K562 (cell line): ENCODE data around the gene RAP2B. TPM values are rescaled to one million over a fixed set of nuclear protein-coding genes. Genes with fewer than 3 reads are reported as not detected.

ENCODE experiments used
- ARNT ChIP-seq, 2 experiments: fragments of 450-650 bp; IDR thresholded peaks; 2 replicates each; pipeline ENCODE4 v1.6.1; 2016; ENCODE audit warnings: mild to moderate bottlenecking in 1 of 2
- GABPA ChIP-seq: fragments of 200-800 bp; sonication (Bioruptor generic); conservative IDR thresholded peaks from 2 replicates; pipeline ENCODE4 v1.6.1; 2016; ENCODE audit warnings: low read depth, missing genetic modification characterization, missing compliant biosample characterization
- GATAD2B ChIP-seq: fragments of 450-650 bp; IDR thresholded peaks from 2 replicates; pipeline ENCODE4 v1.6.1; 2017; ENCODE audit warnings: mild to moderate bottlenecking, borderline replicate concordance
- HIVEP1 ChIP-seq: fragments of 250-450 bp; sonication (Bioruptor Pico); IDR thresholded peaks from 2 replicates; pipeline ENCODE4 v1.4.0; 2020; ENCODE audit warnings: mild to moderate bottlenecking
- HNRNPLL ChIP-seq: fragments of 200-400 bp; formaldehyde crosslinking; IDR thresholded peaks from 2 replicates; pipeline ENCODE4 v1.6.1; 2017; ENCODE audit warnings: low read length, low read depth, mild to moderate bottlenecking; ENCODE audit not compliant: poor library complexity, severe bottlenecking
- L3MBTL2 ChIP-seq: fragments of 450-650 bp; IDR thresholded peaks from 2 replicates; pipeline ENCODE4 v1.6.1; 2016; ENCODE audit warnings: mild to moderate bottlenecking, moderate library complexity
- MCM7 ChIP-seq, 2 experiments: fragments of 450-650 bp; IDR thresholded peaks; 2 replicates each; pipeline ENCODE4 v1.6.1; 2016 to 2018
- PML ChIP-seq: IDR thresholded peaks from 2 replicates; pipeline ENCODE4 v1.6.1; 2012; ENCODE audit warnings: low read length, inconsistent platforms
- POLR2G ChIP-seq: fragments of 200-400 bp; formaldehyde crosslinking; IDR thresholded peaks from 2 replicates; pipeline ENCODE4 v1.6.1; 2017; ENCODE audit warnings: low read depth, mild to moderate bottlenecking, antibody characterized with exemption, low read length, moderate library complexity
- STAT5A ChIP-seq: IDR thresholded peaks from 2 replicates; pipeline ENCODE4 v1.6.1; 2012; ENCODE audit warnings: low read length, inconsistent platforms, borderline replicate concordance
- TAL1 ChIP-seq: fragments of 450-650 bp; IDR thresholded peaks from 2 replicates; pipeline ENCODE4 v1.6.1; 2016; ENCODE audit warnings: mild to moderate bottlenecking
- TBL1XR1 ChIP-seq, 2 experiments: IDR thresholded peaks; 2 replicates each; pipeline ENCODE4 v1.6.1; 2012; ENCODE audit warnings: improper control_type of control experiment in 2 of 2, low read length in 2 of 2, mild to moderate bottlenecking in 1 of 2
- TCF3 ChIP-seq: sonication (generic); formaldehyde crosslinking; IDR thresholded peaks from 2 replicates; pipeline ENCODE4 v1.4.0; 2020; ENCODE audit warnings: mild to moderate bottlenecking, missing genetic modification reagents
- ZNF384 ChIP-seq: IDR thresholded peaks from 2 replicates; pipeline ENCODE4 v1.6.1; 2012; ENCODE audit warnings: low read depth, low read length, improper control_type of control experiment
- polyA plus RNA-seq, 8 experiments: library from polyadenylated mRNA; depleted of rRNA in 4 of 8; stranded (reverse) in 5 of 8; unstranded in 3 of 8; fragments of >200 nt; fragmentation: Nextera tagmentation in 2 of 8; fragmentation: Illumina TruSeq in 1 of 8; extraction: Ambion mirVana in 2 of 8; extraction: Trizol in 1 of 8; gene quantifications; 2 replicates each; pipeline versions ENCODE4 v1.2.1 to v1.2.3, GENCODE V29; 2011 to 2014; ENCODE audit warnings: inconsistent platforms in 1 of 8, missing spikeins in 1 of 8
- total RNA-seq, 7 experiments: library from RNA; depleted of rRNA in 6 of 7; stranded (reverse); fragments of >200 nt in 6 of 7; fragmentation: Illumina TruSeq in 2 of 7; extraction: Trizol in 2 of 7; gene quantifications; 2 replicates each; pipeline versions ENCODE4 v1.2.1 to v1.2.3, GENCODE V29; 2011 to 2021; ENCODE audit warnings: low replicate concordance in 1 of 7
- TF ChIP-seq, protein P1 (sequence below): fragments of 450-650 bp; IDR thresholded peaks from 2 replicates; pipeline ENCODE4 v1.6.1; 2016; ENCODE audit warnings: antibody characterized with exemption
- TF ChIP-seq, protein P2 (sequence below): sonication (generic); formaldehyde crosslinking; IDR thresholded peaks from 2 replicates; pipeline ENCODE4 v1.8.0; 2023; ENCODE audit warnings: mild to moderate bottlenecking, missing genetic modification reagents
- TF ChIP-seq, protein P3 (sequence below): sonication (generic); formaldehyde crosslinking; IDR thresholded peaks from 2 replicates; pipeline ENCODE4 v1.8.0; 2022; ENCODE audit warnings: missing genetic modification reagents, mild to moderate bottlenecking, borderline replicate concordance
- TF ChIP-seq, protein P4 (sequence below): IDR thresholded peaks from 2 replicates; pipeline ENCODE4 v1.6.1; 2012; ENCODE audit warnings: low read depth, low read length, improper control_type of control experiment, borderline replicate concordance
- TF ChIP-seq, protein P5 (sequence below): fragments of 450-650 bp; IDR thresholded peaks from 2 replicates; pipeline ENCODE4 v1.6.1; 2016
- TF ChIP-seq, protein P6 (sequence below), 2 experiments: fragments of 450-650 bp; conservative IDR thresholded peaks; 2 replicates each; pipeline ENCODE4 v1.6.1; 2017; ENCODE audit warnings: mild to moderate bottlenecking in 2 of 2, moderate library complexity in 2 of 2

The RAP2B gene
- total and polyA plus RNA-seq, 9 of the 15 experiments (the other 6 are each of a cell fraction or from before 2014, with no cell fraction given): 9.4 to 31.2 (median 15.8) TPM

DNA sequence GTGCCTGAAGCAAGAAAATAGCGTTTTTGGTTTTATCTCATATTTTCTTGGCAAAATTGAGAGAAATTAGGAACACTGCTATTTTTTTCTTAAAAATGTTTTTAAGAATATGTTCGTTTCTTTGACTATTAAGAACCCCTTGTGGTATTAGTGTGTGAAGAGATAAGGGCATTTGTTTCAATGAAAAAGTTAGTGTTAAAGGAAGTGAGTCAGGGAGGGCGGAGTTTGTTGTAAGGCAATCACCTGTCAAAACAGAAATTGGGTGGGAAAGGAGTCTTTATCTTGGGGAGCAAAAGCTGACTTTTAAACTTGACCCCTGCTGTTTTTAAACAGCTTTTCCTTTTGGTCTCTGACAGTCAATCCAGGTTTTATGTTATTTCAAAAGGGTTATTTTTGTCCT is 4.2 kb downstream of the RAP2B start (continued):
- TF ChIP-seq, protein P1, sequence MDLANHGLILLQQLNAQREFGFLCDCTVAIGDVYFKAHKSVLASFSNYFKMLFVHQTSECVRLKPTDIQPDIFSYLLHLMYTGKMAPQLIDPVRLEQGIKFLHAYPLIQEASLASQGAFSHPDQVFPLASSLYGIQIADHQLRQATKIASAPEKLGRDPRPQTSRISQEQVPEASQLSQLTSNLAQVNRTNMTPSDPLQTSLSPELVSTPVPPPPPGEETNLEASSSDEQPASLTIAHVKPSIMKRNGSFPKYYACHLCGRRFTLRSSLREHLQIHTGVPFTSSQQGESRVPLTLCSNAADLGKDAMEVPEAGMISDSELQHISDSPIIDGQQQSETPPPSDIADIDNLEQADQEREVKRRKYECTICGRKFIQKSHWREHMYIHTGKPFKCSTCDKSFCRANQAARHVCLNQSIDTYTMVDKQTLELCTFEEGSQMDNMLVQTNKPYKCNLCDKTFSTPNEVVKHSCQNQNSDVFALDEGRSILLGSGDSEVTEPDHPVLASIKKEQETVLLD: peak; percentile 23; the same call in 1 of the 2 replicates
- TF ChIP-seq, protein P2, sequence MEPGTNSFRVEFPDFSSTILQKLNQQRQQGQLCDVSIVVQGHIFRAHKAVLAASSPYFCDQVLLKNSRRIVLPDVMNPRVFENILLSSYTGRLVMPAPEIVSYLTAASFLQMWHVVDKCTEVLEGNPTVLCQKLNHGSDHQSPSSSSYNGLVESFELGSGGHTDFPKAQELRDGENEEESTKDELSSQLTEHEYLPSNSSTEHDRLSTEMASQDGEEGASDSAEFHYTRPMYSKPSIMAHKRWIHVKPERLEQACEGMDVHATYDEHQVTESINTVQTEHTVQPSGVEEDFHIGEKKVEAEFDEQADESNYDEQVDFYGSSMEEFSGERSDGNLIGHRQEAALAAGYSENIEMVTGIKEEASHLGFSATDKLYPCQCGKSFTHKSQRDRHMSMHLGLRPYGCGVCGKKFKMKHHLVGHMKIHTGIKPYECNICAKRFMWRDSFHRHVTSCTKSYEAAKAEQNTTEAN (CRISPR knock-in tag): no peak
- TF ChIP-seq TBL1XR1 (IDR thresholded peaks at IDR 0.05; ENCODE audit: low read length in 2 of 2) (peak in 1 of 2 experiments; percentile 79; a peak in 1 of 4 replicates), TAL1 (peak; percentile 51; the same call in 1 of the 2 replicates), GABPA (peak; percentile 50; the same call in 1 of the 2 replicates), PML (peak; percentile 29; the same call in 1 of the 2 replicates), HNRNPLL (no peak), STAT5A (peak; percentile 55; the same call in 1 of the 2 replicates), GATAD2B (peak; percentile 61; the same call in 1 of the 2 replicates), L3MBTL2 (peak; percentile 67), ARNT (IDR thresholded peaks at IDR 0.05) (0 out of 4 replicates have a peak, but pooled peaks of 1 of the 2 experiments have one; percentile 46), MCM7 (IDR thresholded peaks at IDR 0.05) (peak in 1 of 2 experiments; percentile 82; a peak in 1 of 4 replicates), HIVEP1 (CRISPR knock-in tag) (no peak), POLR2G (0 out of 2 replicates have a peak, but pooled peaks have one; percentile 12), TCF3 (CRISPR knock-in tag) (peak; percentile 56), ZNF384 (peak; percentile 30; the same call in 1 of the 2 replicates)
- TF ChIP-seq, protein P3, sequence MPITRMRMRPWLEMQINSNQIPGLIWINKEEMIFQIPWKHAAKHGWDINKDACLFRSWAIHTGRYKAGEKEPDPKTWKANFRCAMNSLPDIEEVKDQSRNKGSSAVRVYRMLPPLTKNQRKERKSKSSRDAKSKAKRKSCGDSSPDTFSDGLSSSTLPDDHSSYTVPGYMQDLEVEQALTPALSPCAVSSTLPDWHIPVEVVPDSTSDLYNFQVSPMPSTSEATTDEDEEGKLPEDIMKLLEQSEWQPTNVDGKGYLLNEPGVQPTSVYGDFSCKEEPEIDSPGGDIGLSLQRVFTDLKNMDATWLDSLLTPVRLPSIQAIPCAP (CRISPR knock-in tag): no peak
- TF ChIP-seq, protein P4, sequence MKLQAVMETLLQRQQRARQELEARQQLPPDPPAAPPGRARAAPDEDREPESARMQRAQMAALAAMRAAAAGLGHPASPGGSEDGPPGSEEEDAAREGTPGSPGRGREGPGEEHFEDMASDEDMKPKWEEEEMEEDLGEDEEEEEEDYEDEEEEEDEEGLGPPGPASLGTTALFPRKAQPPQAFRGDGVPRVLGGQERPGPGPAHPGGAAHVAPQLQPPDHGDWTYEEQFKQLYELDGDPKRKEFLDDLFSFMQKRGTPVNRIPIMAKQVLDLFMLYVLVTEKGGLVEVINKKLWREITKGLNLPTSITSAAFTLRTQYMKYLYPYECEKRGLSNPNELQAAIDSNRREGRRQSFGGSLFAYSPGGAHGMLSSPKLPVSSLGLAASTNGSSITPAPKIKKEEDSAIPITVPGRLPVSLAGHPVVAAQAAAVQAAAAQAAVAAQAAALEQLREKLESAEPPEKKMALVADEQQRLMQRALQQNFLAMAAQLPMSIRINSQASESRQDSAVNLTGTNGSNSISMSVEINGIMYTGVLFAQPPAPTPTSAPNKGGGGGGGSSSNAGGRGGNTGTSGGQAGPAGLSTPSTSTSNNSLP: peak; percentile 89; the same call in 1 of the 2 replicates
- TF ChIP-seq, protein P5, sequence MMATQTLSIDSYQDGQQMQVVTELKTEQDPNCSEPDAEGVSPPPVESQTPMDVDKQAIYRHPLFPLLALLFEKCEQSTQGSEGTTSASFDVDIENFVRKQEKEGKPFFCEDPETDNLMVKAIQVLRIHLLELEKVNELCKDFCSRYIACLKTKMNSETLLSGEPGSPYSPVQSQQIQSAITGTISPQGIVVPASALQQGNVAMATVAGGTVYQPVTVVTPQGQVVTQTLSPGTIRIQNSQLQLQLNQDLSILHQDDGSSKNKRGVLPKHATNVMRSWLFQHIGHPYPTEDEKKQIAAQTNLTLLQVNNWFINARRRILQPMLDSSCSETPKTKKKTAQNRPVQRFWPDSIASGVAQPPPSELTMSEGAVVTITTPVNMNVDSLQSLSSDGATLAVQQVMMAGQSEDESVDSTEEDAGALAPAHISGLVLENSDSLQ: peak; percentile 80
- TF ChIP-seq, protein P6, sequence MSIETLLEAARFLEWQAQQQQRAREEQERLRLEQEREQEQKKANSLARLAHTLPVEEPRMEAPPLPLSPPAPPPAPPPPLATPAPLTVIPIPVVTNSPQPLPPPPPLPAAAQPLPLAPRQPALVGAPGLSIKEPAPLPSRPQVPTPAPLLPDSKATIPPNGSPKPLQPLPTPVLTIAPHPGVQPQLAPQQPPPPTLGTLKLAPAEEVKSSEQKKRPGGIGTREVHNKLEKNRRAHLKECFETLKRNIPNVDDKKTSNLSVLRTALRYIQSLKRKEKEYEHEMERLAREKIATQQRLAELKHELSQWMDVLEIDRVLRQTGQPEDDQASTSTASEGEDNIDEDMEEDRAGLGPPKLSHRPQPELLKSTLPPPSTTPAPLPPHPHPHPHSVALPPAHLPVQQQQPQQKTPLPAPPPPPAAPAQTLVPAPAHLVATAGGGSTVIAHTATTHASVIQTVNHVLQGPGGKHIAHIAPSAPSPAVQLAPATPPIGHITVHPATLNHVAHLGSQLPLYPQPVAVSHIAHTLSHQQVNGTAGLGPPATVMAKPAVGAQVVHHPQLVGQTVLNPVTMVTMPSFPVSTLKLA (conservative IDR thresholded peaks at IDR 0.05): peak; percentile 53 to 62; a peak in 3 of 4 replicates
